Choroid plexus epithelial cell (primary cell): ENCODE data around the gene CAPN6.

Experiments used
- DNase-seq: peaks from one replicate; pipeline ENCODE4 v3.0.0-alpha.2; 2010; ENCODE audit warnings: low read depth
- H3K4me3 ChIP-seq: 2 replicates; pipeline ENCODE4 v1.5.1; 2011; ENCODE audit warnings: low read depth, mild to moderate bottlenecking, control low read depth, low read length, moderate library complexity
- TF ChIP-seq, protein P1 (sequence below): conservative IDR thresholded peaks from 2 replicates; pipeline ENCODE4 v1.5.1; 2011; ENCODE audit warnings: low read depth, mild to moderate bottlenecking, control low read depth, inconsistent platforms, low read length, moderate library complexity

The CAPN6 gene

DNA sequence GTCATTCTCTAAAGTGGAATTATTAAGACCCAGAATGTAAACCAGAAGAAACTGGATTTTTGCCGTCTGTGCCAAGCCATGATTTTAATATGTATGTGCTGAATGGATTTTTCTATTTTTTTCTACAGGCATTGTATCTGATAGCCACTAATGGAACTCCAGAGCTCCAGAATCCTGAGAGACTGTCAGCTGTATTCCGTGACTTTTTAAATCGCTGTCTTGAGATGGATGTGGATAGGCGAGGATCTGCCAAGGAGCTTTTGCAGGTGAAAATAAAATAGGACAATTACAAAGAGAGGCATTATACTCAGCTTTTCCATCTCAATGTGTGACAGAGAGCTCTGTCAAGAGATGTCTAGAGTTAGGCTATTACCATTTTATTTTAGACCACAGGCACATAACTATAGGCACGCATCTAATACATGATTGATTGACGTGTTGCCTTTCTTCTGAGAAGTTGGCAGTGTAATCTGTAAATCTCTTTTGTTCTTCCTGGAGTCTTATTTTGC lies 53.9 kb downstream of the CAPN6 start:
- DNase-seq, result no peak
- TF ChIP-seq, protein P1, sequence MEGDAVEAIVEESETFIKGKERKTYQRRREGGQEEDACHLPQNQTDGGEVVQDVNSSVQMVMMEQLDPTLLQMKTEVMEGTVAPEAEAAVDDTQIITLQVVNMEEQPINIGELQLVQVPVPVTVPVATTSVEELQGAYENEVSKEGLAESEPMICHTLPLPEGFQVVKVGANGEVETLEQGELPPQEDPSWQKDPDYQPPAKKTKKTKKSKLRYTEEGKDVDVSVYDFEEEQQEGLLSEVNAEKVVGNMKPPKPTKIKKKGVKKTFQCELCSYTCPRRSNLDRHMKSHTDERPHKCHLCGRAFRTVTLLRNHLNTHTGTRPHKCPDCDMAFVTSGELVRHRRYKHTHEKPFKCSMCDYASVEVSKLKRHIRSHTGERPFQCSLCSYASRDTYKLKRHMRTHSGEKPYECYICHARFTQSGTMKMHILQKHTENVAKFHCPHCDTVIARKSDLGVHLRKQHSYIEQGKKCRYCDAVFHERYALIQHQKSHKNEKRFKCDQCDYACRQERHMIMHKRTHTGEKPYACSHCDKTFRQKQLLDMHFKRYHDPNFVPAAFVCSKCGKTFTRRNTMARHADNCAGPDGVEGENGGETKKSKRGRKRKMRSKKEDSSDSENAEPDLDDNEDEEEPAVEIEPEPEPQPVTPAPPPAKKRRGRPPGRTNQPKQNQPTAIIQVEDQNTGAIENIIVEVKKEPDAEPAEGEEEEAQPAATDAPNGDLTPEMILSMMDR, result no peak
- H3K4me3 ChIP-seq, result no peak overlapping the region

DNA sequence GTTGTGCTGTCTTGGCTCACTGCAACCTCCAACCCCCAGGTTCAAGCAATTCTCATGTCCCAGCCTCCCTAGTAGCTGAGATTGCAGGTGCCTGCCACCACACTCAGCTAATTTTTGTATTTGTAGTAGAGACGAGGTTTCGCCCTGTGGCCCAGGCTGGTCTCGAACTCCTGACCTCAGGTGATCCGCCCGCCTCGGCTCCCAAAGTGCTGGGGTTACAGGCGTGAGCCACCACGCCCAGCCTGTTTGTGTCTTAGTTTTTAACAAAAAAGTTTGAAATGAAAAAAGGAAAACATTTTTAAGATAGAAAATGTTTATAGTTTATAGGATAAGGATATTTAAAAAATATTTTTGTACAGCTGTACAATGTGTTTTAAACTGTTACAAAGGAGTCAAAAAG lies 62.4 kb downstream of the CAPN6 start:
- TF ChIP-seq, protein P1, result no peak
- no peak overlapping the region for H3K4me3 ChIP-seq
- no peak for DNase-seq

DNA sequence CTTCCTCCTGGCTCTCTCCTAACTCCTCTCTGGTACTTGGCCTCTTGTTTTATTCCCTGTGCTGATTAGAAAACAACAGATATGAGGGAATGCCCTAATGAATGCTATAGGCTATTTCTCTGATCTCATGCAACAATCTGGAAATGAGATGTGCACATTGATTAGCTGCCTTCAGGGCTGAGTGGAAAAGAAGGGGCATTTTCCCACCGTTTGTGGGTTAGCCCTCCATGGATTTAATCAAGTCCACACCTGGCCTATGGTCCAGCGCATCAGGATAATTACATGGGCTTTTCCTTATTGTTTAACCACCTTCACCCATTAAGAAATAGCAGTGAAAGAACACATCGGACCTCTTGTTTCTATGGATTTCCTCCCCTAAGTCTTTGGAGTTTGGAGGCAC lies 70.0 kb downstream of the CAPN6 start:
- TF ChIP-seq, protein P1, result no peak
- DNase-seq, result no peak
- no peak overlapping the region for H3K4me3 ChIP-seq

DNA sequence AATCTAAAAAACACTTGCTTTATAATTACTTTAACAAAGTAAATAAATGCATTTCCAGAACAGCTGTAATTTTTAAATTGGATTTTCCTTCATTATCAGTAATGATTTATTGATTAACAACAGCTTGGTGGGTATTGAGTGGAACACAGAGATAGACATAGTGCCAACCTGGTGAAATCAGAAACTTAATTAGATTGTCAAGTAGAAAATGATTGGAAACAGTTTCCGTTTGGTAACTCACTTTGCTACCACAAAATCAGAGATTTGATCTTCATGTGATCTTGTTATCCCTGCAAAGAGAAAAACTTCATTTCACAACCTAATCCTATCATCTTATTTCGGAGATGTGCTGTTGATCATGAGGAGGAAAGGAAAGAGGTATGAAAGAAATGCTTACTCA lies 70.8 kb downstream of the CAPN6 start:
- no peak for DNase-seq
- TF ChIP-seq, protein P1, result no peak
- H3K4me3 ChIP-seq, result no peak overlapping the region
